ENCODE results near the gene CDK16.

CDK16 gene

GRCh38 chrX:47206316-47206715, 12.2 kb upstream of the CDK16 start:
- DNase-seq (ENCODE audit: low read depth in 3 of 3, low spot score in 1 of 3), result no peak

GRCh38 chrX:47208108-47208507, 10.4 kb upstream of the CDK16 start:
- DNase-seq (ENCODE audit: low read depth in 3 of 3, low spot score in 1 of 3), result no peak

- DNase-seq (ENCODE audit: low read depth in 3 of 3, low spot score in 1 of 3), result no peak
Measured at GRCh38 chrX:47209508-47210238, 8.8 kb upstream of the CDK16 start.

GRCh38 chrX:47210661-47211425, 7.6 kb upstream of the CDK16 start:
- DNase-seq (ENCODE audit: low read depth in 3 of 3, low spot score in 1 of 3), result no peak

GRCh38 chrX:47212381-47213293, 5.8 kb upstream of the CDK16 start:
- DNase-seq (ENCODE audit: low read depth in 3 of 3, low spot score in 1 of 3), result no peak

- DNase-seq (ENCODE audit: low read depth in 3 of 3, low spot score in 1 of 3), result no peak
Measured at GRCh38 chrX:47214435-47215077, 3.9 kb upstream of the CDK16 start.

- no peak for DNase-seq (ENCODE audit: low read depth in 3 of 3, low spot score in 1 of 3)
Measured at GRCh38 chrX:47215291-47215900, 3.1 kb upstream of the CDK16 start.

GRCh38 chrX:47216393-47216925, 2.0 kb upstream of the CDK16 start:
- DNase-seq (ENCODE audit: low read depth in 3 of 3, low spot score in 1 of 3), result no peak

- no peak for DNase-seq (ENCODE audit: low read depth in 3 of 3, low spot score in 1 of 3)
Measured at GRCh38 chrX:47217121-47217851, 1.2 kb upstream of the CDK16 start.

- DNase-seq (ENCODE audit: low read depth in 3 of 3, low spot score in 1 of 3), result peak; percentile 87 to 95 (median 90)
Measured at GRCh38 chrX:47217852-47218279, 615 bp upstream of the CDK16 start.

GRCh38 chrX:47218920-47219815, 687 bp downstream of the CDK16 start:
- DNase-seq (ENCODE audit: low read depth in 3 of 3, low spot score in 1 of 3), result peak in 1 of 3 donors; percentile 40

- DNase-seq (ENCODE audit: low read depth in 3 of 3, low spot score in 1 of 3), result no peak
Measured at GRCh38 chrX:47221756-47222155, 3.3 kb downstream of the CDK16 start.

GRCh38 chrX:47222751-47223350, 4.4 kb downstream of the CDK16 start:
- DNase-seq (ENCODE audit: low read depth in 3 of 3, low spot score in 1 of 3), result no peak

GRCh38 chrX:47223476-47224250, 5.2 kb downstream of the CDK16 start:
- no peak for DNase-seq (ENCODE audit: low read depth in 3 of 3, low spot score in 1 of 3)

- no peak for DNase-seq (ENCODE audit: low read depth in 3 of 3, low spot score in 1 of 3)
Measured at GRCh38 chrX:47224266-47224895, 5.9 kb downstream of the CDK16 start.

- no peak for DNase-seq (ENCODE audit: low read depth in 3 of 3, low spot score in 1 of 3)
Measured at GRCh38 chrX:47224896-47225290, 6.4 kb downstream of the CDK16 start.

GRCh38 chrX:47226071-47226470, 7.6 kb downstream of the CDK16 start:
- DNase-seq (ENCODE audit: low read depth in 3 of 3, low spot score in 1 of 3), result no peak
